OCI-LY1 (cell line): Measurements from ENCODE around the gene VIPR2.

Experiments
- EZH2 ChIP-seq: fragments of 200-600 bp; sonication (generic), shearing (Covaris generic); IDR thresholded peaks from 2 replicates; pipeline ENCODE4 v1.8.0; 2017; ENCODE audit warnings: borderline replicate concordance, mixed run types, mild to moderate bottlenecking, antibody characterized with exemption, low read length, moderate library complexity, mixed read lengths
- TF ChIP-seq, protein P1 (sequence below): fragments of 200-600 bp; sonication (generic), shearing (Covaris generic); IDR thresholded peaks from 2 replicates; pipeline ENCODE4 v1.5.1; 2017; ENCODE audit warnings: mild to moderate bottlenecking, antibody characterized with exemption, low read length, moderate library complexity, mixed read lengths

DNA sequence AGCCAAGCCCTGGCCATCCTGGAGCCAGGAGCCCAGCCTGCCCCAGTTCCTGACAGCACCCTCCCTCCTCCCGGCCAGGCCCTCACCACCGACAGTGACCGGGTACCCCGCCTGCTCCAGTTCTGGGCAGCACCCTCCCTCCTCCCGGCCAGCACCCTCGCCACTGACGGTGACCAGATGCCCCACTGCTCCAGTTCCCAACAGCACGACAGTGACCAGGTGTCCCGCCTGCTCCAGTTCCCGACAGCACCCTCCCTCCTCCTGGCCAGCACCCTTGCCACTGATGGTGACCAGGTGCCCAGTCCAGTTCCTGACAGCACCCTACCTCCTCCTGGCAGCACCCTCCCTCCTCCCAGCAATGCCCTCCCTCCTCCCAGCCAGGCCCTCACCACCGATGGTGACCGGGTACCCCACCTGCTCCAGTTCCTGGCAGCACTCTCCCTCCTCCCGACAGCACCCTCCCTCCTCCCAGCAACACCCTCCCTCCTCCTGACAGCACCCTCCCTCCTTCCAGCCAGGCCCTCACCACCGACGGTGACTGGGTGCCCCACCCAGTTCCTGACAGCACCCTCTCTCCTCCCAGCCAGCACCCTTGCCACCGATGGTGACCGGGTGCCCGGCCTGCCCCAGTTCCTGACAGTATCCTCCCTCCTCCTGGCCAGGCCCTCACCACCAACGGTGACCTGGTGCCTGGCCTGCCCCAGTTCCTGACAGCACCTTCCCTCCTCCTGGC, 40.3 kb downstream of the VIPR2 start:
- TF ChIP-seq, protein P1, sequence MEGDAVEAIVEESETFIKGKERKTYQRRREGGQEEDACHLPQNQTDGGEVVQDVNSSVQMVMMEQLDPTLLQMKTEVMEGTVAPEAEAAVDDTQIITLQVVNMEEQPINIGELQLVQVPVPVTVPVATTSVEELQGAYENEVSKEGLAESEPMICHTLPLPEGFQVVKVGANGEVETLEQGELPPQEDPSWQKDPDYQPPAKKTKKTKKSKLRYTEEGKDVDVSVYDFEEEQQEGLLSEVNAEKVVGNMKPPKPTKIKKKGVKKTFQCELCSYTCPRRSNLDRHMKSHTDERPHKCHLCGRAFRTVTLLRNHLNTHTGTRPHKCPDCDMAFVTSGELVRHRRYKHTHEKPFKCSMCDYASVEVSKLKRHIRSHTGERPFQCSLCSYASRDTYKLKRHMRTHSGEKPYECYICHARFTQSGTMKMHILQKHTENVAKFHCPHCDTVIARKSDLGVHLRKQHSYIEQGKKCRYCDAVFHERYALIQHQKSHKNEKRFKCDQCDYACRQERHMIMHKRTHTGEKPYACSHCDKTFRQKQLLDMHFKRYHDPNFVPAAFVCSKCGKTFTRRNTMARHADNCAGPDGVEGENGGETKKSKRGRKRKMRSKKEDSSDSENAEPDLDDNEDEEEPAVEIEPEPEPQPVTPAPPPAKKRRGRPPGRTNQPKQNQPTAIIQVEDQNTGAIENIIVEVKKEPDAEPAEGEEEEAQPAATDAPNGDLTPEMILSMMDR = no peak
- TF ChIP-seq EZH2 = no peak
